ENCODE results near the gene CEACAM3.
"Not testable (repeated sequence)": the region's sequence is repeated elsewhere in the genome, so short reads cannot be mapped to it uniquely, and the experiment has no call there.

Gene CEACAM3

GRCh38 chr19:41796362-41796761 is at the start of gene CEACAM3:
Gene CEACAM3 (plus strand): TSS chr19:41796587. CDS start chr19:41796678, 91 bp downstream.
- DNase-seq: no peak

GRCh38 chr19:41746593-41747227 is 49.7 kb upstream of the CEACAM3 start:
- peak; percentile 34 for DNase-seq

- DNase-seq: no peak
Measured at GRCh38 chr19:41748012-41748411, 48.4 kb upstream of the CEACAM3 start.

GRCh38 chr19:41750248-41751134 is 45.9 kb upstream of the CEACAM3 start:
- not testable (repeated sequence) for DNase-seq

- peak; percentile 73 for DNase-seq
Measured at GRCh38 chr19:41753159-41753558, 43.2 kb upstream of the CEACAM3 start.

- peak; percentile 70 for DNase-seq
Measured at GRCh38 chr19:41753936-41754529, 42.4 kb upstream of the CEACAM3 start.

GRCh38 chr19:41755328-41755913 is 41.0 kb upstream of the CEACAM3 start, which contains the start of gene CEACAM6:
Gene CEACAM6 (plus strand): TSS chr19:41755530. CDS start chr19:41755639, 109 bp downstream.
- DNase-seq: no peak

GRCh38 chr19:41758846-41759245 is 37.5 kb upstream of the CEACAM3 start:
- no peak for DNase-seq

GRCh38 chr19:41767115-41767514 is 29.3 kb upstream of the CEACAM3 start:
- no peak for DNase-seq

GRCh38 chr19:41768105-41768504 is 28.3 kb upstream of the CEACAM3 start:
- not testable (repeated sequence) for DNase-seq

GRCh38 chr19:41769608-41770007 is 26.8 kb upstream of the CEACAM3 start:
- DNase-seq: no peak

- DNase-seq: no peak
Measured at GRCh38 chr19:41771410-41771809, 25.0 kb upstream of the CEACAM3 start.

GRCh38 chr19:41774515-41774980 is 21.8 kb upstream of the CEACAM3 start:
- DNase-seq: peak; percentile 31

GRCh38 chr19:41776700-41777099 is 19.7 kb upstream of the CEACAM3 start:
- DNase-seq: no peak

GRCh38 chr19:41783612-41784011 is 12.8 kb upstream of the CEACAM3 start:
- no peak for DNase-seq

- no peak for DNase-seq
Measured at GRCh38 chr19:41784312-41784711, 12.1 kb upstream of the CEACAM3 start.

GRCh38 chr19:41784743-41785142 is 11.6 kb upstream of the CEACAM3 start:
- DNase-seq: no peak

- peak; percentile 64 for DNase-seq
Measured at GRCh38 chr19:41785653-41786052, 10.7 kb upstream of the CEACAM3 start.

- no peak for DNase-seq
Measured at GRCh38 chr19:41787055-41787454, 9.3 kb upstream of the CEACAM3 start.

GRCh38 chr19:41788518-41788917 is 7.9 kb upstream of the CEACAM3 start:
- not testable (repeated sequence) for DNase-seq

GRCh38 chr19:41789053-41789452 is 7.3 kb upstream of the CEACAM3 start:
- not testable (repeated sequence) for DNase-seq

GRCh38 chr19:41792513-41793413 is 3.6 kb upstream of the CEACAM3 start:
- peak; percentile 19 for DNase-seq

Data from activated T-cell treated with anti-CD3 and anti-CD28 coated beads for 4 hours (primary cell).